Measurements from ENCODE around the gene RBM22. TPM values are rescaled to one million over a fixed set of nuclear protein-coding genes. Genes with fewer than 3 reads are reported as not detected.

Gene RBM22
- total RNA-seq, 4 donors from 2014 or later = 24.7 to 41.6 (median 33.2) TPM

DNA sequence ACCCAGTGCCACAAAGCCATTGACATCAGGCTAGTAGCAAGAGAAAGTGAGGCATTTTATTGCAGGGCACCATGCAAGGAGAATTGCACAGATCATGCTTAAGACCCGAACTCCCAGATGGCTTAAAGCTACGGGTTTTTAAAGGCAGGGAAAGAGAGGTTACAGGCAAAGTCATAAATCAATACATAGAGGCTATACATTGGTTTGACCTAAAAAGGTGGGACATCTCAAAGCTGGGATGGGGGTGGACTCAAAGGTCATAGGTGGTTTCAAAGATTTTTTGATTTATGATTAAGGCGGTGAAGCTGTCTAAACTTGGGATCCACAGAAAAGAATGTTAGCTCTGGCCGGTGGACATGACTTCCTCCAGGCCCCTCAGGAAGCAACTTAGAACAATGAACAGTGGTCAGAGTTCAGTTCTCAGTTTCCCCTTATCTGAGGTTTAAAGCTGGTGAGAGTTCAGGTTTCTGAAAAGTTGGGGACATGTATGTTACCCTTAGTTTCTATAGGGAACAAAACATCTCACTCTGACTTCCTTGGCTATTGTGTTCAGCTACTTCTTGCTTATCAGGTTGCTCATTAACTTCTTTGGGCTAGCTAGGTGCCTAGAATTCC, 6.0 kb upstream of the RBM22 start:
- Histone ChIP-seq H3K27ac (no peak overlapping the region), H3K4me1 (no peaks in the 10 kb centered on the region), H3K4me3 (no peak overlapping the region), H3K9me3 (no peaks in the 10 kb centered on the region), H3K36me3 (peaks cover 0 to 44% (median 11%) of the 10 kb centered on the region in 3 donors), H3K27me3 (no peaks in the 10 kb centered on the region)
- 51 to 63% methylated on average over 4 of the region's 4 CpGs for WGBS, 2 donors
- DNase-seq (ENCODE audit: low spot score in 2 of 2) = no peak
- TF ChIP-seq EP300 (IDR thresholded peaks at IDR 0.05) (no peak), POLR2A (IDR thresholded peaks at IDR 0.05) (no peak)
- TF ChIP-seq, protein P1, sequence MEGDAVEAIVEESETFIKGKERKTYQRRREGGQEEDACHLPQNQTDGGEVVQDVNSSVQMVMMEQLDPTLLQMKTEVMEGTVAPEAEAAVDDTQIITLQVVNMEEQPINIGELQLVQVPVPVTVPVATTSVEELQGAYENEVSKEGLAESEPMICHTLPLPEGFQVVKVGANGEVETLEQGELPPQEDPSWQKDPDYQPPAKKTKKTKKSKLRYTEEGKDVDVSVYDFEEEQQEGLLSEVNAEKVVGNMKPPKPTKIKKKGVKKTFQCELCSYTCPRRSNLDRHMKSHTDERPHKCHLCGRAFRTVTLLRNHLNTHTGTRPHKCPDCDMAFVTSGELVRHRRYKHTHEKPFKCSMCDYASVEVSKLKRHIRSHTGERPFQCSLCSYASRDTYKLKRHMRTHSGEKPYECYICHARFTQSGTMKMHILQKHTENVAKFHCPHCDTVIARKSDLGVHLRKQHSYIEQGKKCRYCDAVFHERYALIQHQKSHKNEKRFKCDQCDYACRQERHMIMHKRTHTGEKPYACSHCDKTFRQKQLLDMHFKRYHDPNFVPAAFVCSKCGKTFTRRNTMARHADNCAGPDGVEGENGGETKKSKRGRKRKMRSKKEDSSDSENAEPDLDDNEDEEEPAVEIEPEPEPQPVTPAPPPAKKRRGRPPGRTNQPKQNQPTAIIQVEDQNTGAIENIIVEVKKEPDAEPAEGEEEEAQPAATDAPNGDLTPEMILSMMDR (IDR thresholded peaks at IDR 0.05) = no peak

DNA sequence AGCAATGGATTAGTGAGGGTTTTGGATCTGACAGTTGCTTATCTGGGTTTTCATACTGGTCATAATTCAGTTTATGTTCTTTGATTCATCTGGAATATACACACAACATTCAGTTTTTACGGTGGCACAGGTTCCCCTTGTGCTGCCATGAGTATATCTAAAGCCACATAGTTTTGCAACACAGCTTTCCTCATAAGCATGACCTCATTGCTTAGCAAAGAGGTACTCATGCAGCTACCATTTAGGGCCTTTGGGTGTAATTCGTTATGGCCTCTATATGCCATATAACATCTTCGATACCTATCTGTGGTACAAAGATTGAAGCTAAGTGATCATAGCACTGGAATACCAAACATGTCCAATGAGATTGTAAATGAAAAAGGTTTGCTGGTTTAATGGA, 2.9 kb upstream of the RBM22 start:
- DNase-seq (ENCODE audit: low spot score in 2 of 2) = no peak
- H3K4me1 ChIP-seq = peaks cover 0 to 20% (median 8%) of the 10 kb centered on the region in 4 donors
- no peaks in the 10 kb centered on the region for H3K27me3 ChIP-seq
- H3K27ac ChIP-seq = no peak overlapping the region
- H3K9me3 ChIP-seq = no peaks in the 10 kb centered on the region
- H3K4me3 ChIP-seq = no peak overlapping the region
- WGBS, 2 donors = 78 to 89% methylated on average over 3 of the region's 3 CpGs
- H3K36me3 ChIP-seq = peaks cover 0 to 17% (median 8%) of the 10 kb centered on the region in 3 donors
- TF ChIP-seq POLR2A (IDR thresholded peaks at IDR 0.05) (no peak), EP300 (IDR thresholded peaks at IDR 0.05) (no peak)
- TF ChIP-seq, protein P1 (IDR thresholded peaks at IDR 0.05) = no peak

DNA sequence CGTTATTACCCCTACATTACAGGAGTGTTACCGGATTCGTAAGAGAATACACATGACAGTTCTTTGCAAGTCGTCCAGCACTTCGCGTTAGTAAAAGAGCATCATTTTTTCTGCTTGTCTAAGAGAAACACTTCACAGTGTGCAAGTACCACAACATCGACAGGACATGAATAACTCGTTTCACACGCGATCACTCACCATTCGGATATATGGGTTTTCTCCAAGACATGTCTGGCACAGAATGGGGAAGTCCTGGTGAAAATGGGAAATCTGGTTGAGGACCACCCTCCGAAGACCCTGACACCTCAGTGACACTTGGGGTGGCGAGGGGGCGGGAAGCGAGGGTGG, 642 bp downstream of the RBM22 start:
- peak overlapping the region; percentile 72 to 99 (median 92) for H3K4me3 ChIP-seq
- WGBS, 2 donors = 3 to 4% methylated on average over 15 of the region's 15 CpGs
- no peaks in the 10 kb centered on the region for H3K9me3 ChIP-seq
- peak overlapping the region; percentile 88 to 100 (median 98) for H3K27ac ChIP-seq
- peaks cover 6 to 39% (median 36%) of the 10 kb centered on the region in 3 donors for H3K36me3 ChIP-seq
- TF ChIP-seq POLR2A (IDR thresholded peaks at IDR 0.05) (no peak), EP300 (IDR thresholded peaks at IDR 0.05) (no peak)
- TF ChIP-seq, protein P1 (IDR thresholded peaks at IDR 0.05) = no peak
- H3K4me1 ChIP-seq = peaks cover 0 to 28% (median 8%) of the 10 kb centered on the region in 4 donors
- no peaks in the 10 kb centered on the region for H3K27me3 ChIP-seq
- DNase-seq (ENCODE audit: low spot score in 2 of 2) = no peak

DNA sequence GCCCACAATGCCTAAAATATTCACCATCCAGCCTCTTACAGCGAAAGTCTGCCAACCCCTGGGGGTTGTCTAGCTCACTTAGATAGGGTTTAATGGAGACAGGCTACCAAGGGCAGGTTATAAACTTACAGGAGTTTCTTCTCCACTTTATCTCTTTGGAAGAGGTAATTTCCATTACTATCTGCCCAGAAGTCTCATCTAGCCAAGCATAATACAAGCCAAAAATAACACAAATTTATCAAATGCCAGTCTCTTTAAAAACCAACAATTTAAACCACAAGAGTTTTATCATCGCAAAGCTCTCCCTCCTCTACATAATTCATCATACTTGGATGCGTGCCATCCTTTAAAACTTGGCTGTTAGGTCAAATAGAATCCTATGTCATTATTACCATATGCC, 6.2 kb downstream of the RBM22 start:
- H3K36me3 ChIP-seq = peaks cover 11 to 95% (median 72%) of the 10 kb centered on the region in 3 donors
- DNase-seq (ENCODE audit: low spot score in 2 of 2) = no peak
- WGBS, 2 donors = 73 to 74% methylated on average over 3 of the region's 3 CpGs

DNA sequence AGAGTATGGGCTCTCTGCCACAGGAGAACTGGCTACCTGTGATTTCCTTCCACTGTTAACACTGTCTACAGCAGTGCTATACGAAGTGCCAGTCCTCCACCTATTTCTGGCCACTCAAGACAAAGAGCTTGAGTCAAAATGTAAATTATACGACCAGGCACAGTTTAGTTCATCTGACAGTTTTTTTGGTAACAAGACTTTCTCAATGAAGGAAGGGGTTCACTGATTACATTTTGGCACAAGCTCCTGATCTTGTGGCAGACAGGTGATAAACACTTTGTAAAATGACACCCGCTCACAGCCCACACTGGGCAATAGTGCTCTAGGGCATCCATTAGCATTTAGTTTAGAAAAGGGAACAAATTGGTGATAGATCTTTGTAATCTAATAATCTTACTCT, 8.6 kb downstream of the RBM22 start:
- TF ChIP-seq POLR2A (IDR thresholded peaks at IDR 0.05) (no peak), EP300 (IDR thresholded peaks at IDR 0.05) (no peak)
- TF ChIP-seq, protein P1 (IDR thresholded peaks at IDR 0.05) = no peak
- Histone ChIP-seq H3K36me3 (peaks cover 6 to 100% (median 54%) of the 10 kb centered on the region in 3 donors), H3K27ac (no peak overlapping the region), H3K9me3 (no peaks in the 10 kb centered on the region), H3K4me1 (no peaks in the 10 kb centered on the region), H3K27me3 (no peaks in the 10 kb centered on the region), H3K4me3 (no peak overlapping the region)
- DNase-seq (ENCODE audit: low spot score in 2 of 2) = no peak
- WGBS, 2 donors = 89 to 92% methylated on average over 3 of the region's 3 CpGs

More for the DNA sequence above, 6.2 kb downstream of the RBM22 start:
- no peak overlapping the region for H3K27ac ChIP-seq
- TF ChIP-seq, protein P1 (IDR thresholded peaks at IDR 0.05) = no peak
- no peak for TF ChIP-seq POLR2A (IDR thresholded peaks at IDR 0.05)
- no peak for TF ChIP-seq EP300 (IDR thresholded peaks at IDR 0.05)
- peaks cover 0 to 17% (median 4%) of the 10 kb centered on the region in 4 donors for H3K4me1 ChIP-seq
- no peaks in the 10 kb centered on the region for H3K27me3 ChIP-seq
- H3K9me3 ChIP-seq = no peaks in the 10 kb centered on the region
- H3K4me3 ChIP-seq = no peak overlapping the region

Data from tibial nerve (tissue), 4 donors.